ENCODE results near the gene BCAR1.
"Not testable (repeated sequence)": the region's sequence is repeated elsewhere in the genome, so short reads cannot be mapped to it uniquely, and the experiment has no call there.

Gene BCAR1

DNA sequence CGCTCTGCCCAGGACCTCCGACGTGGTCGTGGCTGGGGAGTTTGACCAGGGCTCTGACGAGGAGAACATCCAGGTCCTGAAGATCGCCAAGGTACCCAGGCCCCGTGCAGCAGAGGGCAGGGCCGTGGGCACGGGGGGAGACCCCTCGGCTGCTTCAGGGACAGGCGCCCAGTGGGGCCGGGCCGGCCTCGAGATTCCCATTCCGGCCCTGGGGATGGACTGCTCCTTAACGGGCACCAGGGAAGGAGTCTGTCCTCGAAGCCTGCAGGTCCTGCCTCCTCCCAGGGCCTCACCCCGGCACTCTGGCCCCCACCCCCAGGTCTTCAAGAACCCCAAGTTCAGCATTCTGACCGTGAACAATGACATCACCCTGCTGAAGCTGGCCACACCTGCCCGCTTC is 28.3 kb downstream of the BCAR1 start:
- DNase-seq = not testable (repeated sequence)

DNA sequence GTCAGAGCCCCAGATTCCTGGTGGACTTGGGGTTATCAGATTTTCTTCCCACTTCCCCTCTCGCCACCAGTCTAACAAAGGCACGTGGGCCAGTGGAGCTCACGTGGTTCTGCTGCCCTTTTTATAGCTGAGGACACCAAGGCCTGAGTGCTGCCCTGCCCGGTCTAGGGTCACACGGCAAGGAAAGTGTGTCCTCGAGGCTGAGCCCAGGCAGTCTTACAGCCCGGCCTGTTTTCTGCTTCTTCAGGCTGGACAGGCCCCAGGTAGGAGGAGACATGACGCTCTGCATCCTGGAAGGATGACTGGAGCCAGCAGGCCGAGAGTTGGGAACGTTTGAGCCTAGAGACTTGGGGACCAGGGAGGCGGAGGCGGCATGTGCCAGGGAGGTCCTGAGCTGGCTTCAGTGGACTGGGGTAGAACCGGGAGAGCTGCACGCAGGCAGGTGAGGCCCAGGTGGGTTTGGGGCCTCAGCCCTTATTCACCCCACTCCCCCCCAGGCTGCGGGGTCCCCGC is 29.1 kb downstream of the BCAR1 start:
- DNase-seq = no peak

DNA sequence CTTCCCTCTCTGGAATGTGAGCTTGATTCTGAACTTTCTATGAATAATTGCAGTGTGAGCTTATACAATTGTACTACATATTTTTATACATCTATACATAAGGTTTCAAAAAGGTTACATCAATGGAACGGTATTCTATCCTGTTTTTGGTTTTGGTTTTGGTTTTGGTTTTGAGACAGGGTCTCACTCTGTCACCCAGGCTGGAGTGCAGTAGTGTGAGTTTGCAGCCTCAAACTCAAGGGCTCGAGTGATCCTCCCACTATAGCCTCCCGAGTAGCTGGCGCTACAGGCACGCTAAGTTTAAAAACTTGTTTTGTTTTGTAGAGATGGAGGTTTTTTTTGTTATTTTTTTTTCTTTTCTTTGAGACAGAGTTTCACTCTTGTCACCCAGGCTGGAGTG is 31.6 kb downstream of the BCAR1 start:
- peak in 1 of 2 experiments; percentile 17 for DNase-seq

DNA sequence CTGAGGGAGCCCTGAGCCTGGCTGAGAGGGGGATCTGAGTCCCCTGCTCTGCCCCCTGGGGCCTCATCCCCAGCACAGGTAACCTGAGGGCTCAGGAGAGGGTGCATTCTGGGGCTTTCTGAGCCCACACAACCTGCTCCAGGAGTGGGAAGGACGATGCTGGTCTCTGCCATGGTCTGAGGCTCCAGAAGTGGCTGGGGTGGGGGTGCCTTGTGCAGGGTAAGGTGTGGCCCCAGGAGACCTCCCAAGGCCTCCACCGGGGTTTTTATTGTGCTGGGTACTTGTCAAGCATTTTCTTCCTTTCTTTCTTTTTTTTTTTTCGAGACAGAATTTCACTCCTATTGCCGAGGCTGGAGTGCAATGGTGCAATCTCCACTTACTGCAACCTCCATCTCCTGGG is 32.3 kb downstream of the BCAR1 start:
- DNase-seq = no peak

DNA sequence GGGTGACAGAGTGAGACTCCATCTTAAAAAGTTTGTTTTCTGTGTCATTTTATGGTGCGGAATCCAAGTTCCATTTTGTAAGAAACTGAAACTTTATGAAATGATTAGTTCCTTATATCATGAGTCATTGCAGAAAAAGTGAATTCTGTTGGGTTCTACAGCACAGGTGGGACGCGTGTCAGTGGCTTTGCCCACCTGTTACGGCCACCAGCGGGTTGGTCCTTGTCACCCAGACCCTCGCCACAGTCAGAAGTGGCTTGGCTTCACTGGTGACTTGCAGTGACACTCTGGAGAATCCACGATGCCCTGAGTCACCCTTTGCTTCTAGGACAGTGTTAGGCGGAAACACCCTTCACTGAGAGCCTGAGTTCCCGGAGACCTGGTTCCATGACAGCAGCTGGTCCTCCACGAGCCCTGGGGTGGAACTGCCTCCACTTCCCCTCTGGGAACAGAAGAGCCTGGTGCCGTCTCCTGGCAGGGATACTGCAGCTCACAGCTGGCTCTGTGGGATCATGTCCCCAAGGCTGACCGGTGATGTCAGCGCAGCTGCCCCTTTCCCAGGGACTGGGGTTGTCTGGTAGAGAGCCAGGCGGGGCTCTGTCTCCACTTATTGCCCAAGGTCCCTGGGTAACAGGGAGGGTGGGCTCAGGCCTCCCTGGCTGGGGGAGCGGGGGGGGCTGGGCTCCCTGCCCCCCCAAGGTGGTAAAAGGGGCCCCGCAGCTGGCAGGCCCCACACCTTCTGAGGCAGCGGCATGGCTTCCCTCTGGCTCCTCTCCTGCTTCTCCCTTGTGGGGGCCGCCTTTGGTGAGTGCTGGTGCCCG is 33.0 kb downstream of the BCAR1 start, which contains the start of gene CTRB1:
Gene CTRB1 (plus strand): TSS at position 733 of the 821 bp plus-strand sequence. CDS start 20 bp downstream, at position 753.
- no peak for DNase-seq

DNA sequence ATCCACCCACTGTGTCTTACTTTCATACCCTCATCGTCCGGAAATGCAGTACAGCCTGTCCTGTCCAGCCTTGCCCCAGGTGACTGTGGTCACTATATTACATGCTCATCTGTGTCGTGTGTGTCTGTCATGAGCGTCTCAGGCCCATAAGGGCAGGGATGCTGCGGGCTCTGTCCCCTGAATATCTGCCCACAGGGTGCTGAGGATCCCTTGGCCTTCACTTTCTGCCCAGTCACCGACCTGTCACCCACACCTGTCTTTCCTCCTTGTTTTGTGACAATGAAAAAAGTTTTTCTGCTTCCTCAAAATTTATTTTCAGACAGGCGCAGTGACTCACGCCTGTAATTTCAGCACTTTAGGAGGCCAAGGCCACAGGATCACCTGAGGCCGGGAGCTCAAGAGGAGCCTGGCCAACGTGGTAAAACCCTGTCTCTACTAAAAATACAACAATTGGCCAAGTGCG is 34.0 kb downstream of the BCAR1 start:
- no peak for DNase-seq

DNA sequence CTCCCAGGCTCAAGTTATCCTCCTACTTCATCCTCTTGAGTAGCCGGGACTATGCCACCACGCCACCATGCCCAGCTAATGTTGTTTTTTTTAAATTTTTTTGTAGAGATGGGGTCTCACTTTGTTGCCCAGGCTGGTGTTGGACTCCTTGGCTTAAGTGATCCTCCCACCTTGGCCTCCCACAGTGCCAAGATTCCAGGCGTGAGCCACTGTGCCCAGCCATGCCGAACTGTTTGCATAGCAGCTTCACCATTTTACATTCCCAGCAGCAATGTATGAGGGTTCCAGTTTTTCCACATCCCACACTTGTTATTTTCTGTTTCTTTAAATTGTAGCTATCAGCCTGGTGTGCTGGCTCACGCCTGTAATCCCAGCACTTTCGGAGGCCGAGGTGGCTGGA is 34.8 kb downstream of the BCAR1 start:
- DNase-seq = no peak

DNA sequence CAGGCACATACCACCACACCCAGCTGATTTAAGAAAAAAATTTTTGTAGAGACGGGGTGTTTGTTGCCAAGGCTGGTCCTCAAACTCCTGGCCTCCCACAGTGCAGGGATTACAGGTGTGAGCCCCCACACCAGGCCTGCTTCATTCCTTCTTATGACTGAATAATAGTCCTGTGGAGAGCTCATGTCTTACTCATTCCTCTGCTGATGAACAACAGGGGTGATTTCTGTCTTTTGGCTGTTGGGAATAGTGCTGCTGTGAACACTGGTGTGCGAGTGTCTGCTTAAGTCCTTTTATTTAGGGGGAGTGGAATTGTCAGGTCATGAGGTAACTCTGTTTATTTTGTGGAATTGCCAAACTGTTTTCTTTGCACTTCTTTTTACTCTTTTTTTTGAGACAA is 35.3 kb downstream of the BCAR1 start:
- DNase-seq = no peak

DNA sequence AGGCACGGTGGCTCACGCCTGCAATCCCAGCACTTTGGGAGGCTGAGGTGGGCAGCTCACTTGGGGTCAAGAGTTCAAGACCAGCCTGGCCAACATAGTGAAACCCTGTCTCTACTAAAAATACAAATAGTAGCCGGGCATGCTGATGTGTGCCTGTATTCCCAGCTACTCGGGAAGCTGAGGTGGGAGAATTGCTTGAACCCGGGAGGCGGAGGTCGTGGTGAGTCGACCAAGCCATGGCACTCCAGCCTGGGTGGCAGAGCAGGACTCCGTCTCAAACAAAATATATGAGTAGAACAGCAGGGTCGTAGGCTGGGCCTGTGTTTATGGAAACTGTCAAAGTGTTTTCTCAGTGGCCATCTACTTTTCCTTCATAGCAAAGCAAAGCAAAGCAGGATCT is 40.1 kb downstream of the BCAR1 start:
- not testable (repeated sequence) for DNase-seq

DNA sequence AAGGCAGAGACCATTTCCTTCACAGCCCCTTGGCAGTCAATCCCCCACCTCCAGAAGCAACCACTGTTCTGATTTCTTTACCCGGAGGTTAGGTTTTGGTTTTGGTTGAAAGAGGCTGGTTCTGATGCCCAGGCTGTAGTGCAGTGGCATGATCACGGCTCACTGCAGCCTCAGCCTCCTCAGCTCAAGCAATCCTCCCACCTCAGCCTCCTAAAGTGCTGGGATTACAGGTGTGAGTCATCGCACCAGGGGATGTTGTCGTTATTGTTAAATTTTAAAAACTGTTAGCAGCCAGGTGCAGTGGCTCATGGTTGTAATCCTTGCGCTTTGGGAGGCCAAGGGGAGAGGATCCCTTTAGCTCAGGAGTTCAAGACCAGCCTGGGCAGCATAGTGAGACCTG is 41.5 kb downstream of the BCAR1 start:
- no peak for DNase-seq

DNA sequence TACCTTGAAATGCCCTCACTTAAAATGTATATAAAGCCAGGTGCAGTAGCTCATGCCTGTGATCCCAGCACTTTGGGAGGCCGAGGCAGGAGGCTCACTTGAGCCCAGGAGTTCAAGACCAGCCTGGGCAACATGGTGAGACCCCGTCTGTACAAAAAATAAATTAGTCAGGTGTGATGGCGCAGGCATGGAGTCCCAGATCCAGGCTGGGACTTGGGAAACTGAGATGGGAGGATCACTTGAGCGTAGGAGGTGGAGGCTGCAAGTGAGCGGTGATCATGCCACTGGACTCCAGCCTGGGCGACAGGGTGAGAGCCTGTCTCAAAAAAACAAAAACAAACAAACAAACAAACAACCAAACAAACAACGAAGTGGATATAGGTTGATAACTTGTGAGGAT is 41.9 kb downstream of the BCAR1 start:
- DNase-seq = not testable (repeated sequence)

DNA sequence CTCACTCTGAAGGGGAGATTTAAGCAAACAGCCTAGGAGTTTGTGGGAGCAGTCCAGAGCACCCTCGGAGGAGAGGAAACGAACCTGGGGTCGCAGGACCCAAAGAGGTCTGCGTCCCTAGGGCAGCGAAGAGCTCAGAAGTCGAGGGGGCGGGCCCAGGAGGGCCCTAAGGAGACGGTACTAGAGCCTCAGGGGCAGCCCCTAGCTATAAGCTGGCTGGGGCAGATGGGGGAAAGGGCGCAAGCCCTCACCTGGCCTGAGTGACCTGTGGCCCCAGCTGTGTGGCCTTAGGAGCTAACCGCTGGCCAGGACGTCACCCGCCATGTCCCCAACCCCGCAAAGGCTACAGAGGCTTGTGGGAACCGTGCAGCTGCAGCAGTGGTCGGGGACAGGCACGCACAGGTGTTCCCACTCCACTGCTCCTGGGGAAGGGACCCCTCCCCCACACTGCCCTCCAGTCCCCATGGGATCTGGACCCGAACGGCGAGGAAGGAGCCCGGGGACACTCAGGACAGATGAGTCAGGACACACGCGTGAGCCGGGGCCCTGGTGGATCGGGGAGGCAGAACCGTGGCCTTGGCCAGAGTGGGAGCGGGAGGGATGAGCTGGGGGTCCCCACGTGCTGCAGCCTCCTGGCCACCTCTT is 42.4 kb downstream of the BCAR1 start:
- no peak for DNase-seq

DNA sequence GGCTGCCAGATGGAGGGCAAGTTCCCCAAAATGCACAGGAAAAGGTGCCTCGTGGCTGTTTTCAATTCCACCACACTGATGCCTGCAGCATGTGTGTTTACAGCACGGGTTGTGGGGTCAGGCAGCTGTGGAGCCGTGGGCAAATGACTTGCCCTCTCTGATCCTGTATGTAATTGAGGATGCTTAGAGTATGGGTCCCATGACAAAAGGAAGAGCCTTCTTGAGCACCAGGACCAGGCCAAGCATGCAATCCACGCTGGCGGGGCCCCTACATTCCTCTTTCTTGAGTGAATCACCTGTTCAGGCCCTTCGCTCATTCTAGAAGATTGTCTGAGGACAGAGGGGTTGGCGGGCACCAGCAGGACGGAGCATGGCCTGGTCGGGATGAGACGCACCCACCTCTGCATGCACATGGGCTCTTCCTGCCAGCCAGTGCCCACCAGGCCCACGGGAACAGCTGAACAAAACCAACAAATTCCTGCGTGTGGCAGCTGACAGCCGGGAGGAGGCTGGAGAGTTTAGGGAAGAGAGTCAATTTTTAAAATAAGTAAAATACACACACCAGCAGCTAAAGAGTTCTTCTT is 43.1 kb downstream of the BCAR1 start:
- no peak for DNase-seq

DNA sequence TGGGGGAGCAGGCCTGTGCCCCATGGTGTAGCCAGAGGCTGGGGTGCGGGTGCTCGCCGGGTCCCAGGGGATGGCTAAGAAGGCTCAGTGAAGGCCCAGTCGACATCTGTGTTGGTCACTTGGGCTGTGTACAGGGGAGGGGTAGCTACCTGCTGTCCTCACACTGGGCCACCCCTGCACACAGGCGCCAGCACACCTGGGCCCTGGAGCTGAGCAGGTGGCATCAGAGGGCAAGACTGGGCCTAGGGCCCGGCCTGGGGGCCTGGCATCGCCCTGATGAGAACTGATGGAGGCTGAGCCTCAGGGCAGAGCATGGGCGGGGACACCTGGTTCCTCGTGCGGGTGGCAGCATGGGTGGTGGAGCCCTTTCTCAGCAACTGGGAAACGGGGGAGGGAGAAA is 43.6 kb downstream of the BCAR1 start:
- no peak for DNase-seq

DNA sequence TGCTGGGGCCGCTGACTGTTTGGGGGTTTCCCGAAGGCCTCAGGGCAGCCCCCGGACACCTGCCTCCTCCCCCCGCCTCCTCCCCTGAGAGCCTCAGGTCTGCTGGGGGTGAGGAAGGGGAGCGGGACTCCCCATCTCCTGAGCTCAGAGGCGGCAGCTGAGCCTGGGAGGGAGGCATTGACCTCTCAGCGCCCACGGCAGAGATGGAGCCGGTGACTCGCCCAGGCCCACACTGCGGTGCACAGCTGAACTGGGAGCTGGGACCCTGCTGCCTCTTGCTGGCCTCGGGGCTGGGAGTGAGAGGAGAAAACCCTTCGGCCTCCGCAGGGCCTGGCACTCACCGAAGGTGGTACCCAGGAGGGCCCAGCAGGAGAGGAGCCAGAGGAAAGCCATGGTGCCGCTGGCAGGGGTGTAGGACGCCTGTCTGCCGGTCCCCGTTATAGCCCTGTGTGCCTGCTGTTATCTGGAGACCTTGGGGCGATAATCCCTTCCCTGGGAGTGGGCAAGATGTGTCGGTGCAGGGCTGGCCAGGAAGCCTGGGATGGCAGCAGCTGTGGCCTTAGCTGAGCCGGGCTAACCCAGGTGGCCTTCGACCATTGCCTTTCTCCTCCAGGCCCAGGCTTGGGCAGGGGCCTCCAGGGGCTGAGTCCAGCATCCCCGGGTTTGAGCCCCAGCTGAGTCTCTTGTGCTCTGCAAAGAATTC is 44.5 kb downstream of the BCAR1 start, which contains the start of gene CTRB2:
Gene CTRB2 (minus strand): TSS at position 413 of the 703 bp plus-strand sequence. CDS start 20 bp downstream, at position 393.
- DNase-seq = no peak

DNA sequence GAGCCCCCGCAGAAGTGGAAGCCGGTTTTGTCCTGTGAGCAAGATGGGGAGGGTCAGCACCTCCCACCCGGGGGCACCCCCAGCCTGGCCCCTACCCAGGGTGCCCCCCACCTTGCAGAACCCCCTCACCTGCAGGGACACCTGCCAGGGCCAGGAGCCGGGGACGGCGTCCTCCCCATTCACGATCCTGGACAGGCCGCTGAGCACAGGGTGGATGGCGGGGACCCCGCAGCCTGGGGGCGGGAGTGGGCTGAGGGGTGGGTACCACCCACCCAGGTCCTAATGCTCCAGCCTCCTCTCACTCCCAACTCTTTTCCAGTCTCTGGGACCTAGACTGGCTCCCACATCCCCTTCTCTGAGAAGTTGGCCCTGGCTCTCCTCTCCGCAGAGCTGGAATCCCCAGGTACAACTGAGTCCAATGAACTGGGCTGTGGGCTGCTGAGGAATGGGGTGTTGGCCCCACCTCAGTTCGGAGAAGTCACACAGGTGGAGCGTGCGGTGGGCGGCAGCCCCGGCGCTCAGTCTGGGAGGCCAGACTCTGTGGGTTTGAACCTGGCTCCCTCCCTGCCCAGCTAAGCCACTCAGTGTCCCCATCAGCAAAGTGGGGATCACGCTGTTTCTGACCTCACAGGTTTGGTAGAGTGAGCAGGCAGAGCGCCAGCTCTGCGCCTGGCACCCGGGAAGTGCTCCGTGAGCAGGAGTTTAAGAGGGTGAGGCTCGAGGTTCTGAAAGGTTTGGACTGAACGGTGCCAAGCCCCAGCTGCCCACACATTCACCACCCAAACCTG is 45.3 kb downstream of the BCAR1 start:
- not testable (repeated sequence) for DNase-seq

DNA sequence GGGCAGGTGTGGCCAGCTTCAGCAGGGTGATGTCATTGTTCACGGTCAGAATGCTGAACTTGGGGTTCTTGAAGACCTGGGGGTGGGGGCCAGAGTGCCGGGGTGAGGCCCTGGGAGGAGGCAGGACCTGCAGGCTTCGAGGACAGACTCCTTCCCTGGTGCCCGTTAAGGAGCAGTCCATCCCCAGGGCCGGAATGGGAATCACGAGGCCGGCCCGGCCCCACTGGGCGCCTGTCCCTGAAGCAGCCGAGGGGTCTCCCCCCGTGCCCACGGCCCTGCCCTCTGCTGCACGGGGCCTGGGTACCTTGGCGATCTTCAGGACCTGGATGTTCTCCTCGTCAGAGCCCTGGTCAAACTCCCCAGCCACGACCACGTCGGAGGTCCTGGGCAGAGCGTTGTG is 46.0 kb downstream of the BCAR1 start:
- not testable (repeated sequence) for DNase-seq

DNA sequence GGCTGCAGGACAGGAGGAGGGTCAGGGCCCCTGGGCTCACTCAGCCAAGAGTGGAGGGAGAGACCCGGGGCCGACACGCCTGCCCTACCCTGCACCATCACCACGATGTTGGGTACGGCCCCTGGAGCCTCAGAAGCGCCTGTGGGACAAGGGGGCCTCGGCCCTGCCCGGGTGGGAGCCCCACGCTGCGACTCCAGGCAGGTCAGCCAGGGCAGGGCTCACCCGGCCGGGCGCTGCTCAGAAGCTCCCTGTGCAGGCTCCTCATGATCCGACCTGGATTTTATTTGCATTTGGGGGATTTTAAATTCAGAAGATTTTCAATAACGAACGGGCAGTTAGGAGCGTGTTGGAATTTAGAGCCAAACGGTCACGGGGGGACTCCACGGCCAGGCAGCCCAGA is 46.5 kb downstream of the BCAR1 start:
- DNase-seq = not testable (repeated sequence)

DNA sequence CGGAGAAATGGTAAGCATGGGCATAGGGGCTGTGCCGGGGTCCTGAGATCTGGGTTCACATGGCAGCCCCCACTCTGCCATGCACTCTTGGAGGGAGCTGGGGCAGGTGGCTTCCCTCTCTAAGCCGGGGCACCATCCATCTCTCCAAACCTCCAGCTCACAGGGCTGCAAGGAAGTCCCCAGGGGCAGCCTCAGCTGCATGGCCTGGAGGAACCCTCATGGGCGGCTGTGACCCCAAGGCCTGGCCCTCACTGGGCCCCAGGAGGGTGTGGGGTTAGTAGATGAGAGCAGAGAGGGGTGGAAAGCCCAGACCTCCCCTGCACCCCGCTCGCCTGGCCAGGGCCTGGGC is 47.0 kb downstream of the BCAR1 start:
- DNase-seq = no peak

DNA sequence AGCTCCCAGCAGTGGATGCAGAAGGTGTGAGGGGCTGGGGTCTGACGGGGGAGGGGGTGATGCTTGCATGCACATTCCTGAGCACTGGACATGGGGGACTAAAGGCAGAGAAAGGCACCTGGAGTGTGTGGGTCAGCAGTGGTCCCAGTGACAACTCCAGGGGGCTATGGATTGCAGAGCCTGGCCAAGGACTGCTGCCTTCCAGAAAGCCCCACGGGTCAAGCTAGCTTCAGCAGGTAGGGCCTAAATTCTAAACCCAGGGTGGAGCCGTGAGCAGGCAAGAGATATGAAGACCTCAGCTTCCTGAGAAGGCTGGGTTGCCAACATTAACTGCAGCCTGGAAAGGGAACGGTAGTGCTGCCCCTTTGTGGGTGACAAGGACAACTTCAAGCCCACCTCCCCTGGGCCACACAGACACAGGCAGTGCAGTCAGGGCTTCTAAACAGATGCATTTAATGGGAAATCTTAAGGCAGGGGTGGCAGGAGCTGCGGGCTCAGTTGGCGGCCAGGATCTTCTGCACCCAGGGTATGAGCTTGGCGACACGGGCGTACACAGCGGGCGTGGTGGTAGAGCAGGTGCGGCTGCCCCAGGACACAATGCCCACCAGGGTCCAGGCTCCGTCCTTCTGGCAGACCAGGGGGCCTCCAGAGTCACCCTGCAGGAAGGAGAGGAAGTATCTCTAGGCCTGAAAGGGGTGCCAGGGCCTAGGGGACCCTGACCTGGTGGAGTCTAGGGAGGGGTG is 47.6 kb downstream of the BCAR1 start:
- no peak for DNase-seq

DNA sequence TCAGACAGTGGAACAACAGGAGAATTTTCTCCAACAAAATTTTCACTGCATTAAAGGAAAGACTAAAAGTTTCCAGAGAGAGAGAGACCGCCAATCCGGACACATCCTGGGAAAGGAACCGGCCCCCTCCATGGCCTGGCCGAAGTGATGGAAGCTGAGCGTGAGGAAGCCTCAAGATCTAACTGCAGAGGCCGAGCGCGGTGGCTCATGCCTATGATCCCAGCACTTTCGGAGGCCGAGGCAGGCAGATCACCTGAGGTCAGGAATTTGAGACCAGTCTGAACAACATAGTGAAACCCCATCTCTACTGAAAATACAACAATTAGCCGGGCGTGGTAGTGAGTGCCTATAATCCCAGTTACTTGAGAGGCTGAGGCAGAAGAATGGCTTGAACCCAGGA is 48.3 kb downstream of the BCAR1 start:
- no peak for DNase-seq

Data from stimulated activated CD4-positive, alpha-beta T cell treated with anti-CD3 and anti-CD28 coated beads, Interleukin-4, amount 100 ng/mL, for 4 hours (primary cell).